Measurements from ENCODE around the gene AMIGO2. TPM values are rescaled to one million over a fixed set of nuclear protein-coding genes. Genes with fewer than 3 reads are reported as not detected.
A peak's percentile ranks its signal among the peaks of the same experiment; 100 is the strongest.

Gene AMIGO2
- total RNA-seq, 2 donors from 2014 or later, result 15.1 to 18.2 TPM

DNA sequence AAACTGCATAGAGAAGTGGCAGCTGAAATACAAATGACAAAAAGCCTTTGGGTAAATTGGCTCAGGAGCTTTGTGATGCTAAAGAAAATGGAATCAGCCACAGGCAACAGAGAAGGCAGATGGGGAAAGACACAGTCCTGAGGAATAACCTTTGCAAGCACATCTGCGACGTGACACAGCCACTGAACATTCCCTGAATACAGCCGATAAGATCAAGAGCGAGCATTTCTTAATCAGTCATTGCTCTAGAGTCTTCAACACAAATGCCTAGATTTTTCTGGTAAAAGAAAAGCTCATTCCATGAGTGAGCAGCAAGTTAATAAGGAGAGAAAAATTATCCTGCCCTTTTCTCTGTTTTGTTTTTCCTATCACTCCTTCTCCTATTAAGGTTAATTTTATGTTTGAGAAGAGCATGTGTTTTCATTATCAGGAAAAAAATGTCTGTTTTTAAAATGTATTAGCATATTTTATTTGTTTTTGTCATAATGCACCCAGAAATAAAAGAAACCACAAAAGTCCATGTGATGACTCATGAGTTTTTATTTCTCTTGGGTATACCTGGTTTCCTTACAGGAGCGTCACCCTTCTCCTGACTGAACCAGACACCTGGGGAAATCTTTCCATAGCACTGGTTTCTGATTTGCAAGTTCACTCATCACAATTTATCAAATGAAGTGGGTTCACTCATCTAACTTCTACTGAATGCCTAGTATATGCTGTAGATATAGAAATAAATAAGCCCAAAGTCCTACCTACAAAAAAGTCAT is 45.8 kb downstream of the AMIGO2 start:
- Mint-ChIP-seq H3K27ac (no peak overlapping the region), H3K4me1 (ENCODE audit: low read depth) (peaks cover 48% of the 10 kb centered on the region), H3K27me3 (ENCODE audit: low read depth) (no peaks in the 10 kb centered on the region), H3K4me3 (no peak overlapping the region), H3K36me3 (ENCODE audit: insufficient read depth in 2 of 2) (no peaks in the 10 kb centered on the region), H3K9me3 (no peaks in the 10 kb centered on the region)
- DNase-seq (no peak), ATAC-seq (replicated peaks in 1 of 2) (no peak)

DNA sequence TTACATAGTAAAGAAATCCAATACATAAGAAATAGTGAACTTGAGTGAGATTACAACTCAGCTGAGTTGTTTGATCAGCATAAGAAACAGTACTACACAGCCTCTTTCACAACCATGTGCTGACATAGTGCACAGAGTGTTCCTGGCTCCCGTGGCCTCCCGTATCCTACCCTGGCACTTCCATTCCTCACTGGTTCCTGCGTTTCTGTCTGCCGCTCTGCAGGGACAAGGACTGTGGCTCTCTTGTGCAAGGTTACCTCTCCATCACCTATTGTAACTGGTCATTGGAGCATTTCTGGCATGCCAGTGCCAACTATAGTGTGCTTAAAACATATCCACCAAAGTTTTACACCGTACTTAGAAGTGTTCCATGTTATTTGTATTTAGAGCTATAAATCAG is 46.7 kb downstream of the AMIGO2 start:
- peak; percentile 43 to 52 for ATAC-seq (replicated peaks in 1 of 2)
- no peaks in the 10 kb centered on the region for H3K9me3 Mint-ChIP-seq
- H3K4me1 Mint-ChIP-seq (ENCODE audit: low read depth), result peaks cover 43% of the 10 kb centered on the region
- no peak for DNase-seq
- peak overlapping the region; percentile 16 to 17 for H3K4me3 Mint-ChIP-seq
- H3K36me3 Mint-ChIP-seq (ENCODE audit: insufficient read depth in 2 of 2), result no peaks in the 10 kb centered on the region
- peak overlapping the region; percentile 70 for H3K27ac Mint-ChIP-seq
- H3K27me3 Mint-ChIP-seq (ENCODE audit: low read depth), result no peaks in the 10 kb centered on the region

DNA sequence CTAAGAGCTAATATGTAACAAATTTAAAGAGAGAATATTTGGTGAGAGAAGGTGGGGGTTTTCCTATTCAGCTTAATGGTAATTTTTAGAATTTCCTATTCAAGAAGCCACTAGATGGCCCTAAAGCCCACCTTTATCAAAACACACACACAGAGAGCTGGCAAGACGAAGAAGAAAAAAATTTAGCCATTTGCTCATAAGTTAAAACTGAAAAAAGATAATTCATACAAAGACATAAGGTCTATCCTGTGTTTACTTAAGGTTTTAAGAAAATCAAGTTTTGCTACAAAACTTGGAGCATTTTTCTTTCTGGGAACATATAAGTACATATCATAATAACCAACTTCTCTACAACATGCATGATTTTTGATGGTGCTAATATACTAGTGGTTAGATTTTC is 47.1 kb downstream of the AMIGO2 start:
- ATAC-seq (replicated peaks in 1 of 2) (peak; percentile 68 to 74), DNase-seq (peak in 1 of 2 donors; percentile 15)
- no peaks in the 10 kb centered on the region for H3K27me3 Mint-ChIP-seq (ENCODE audit: low read depth)
- peak overlapping the region; percentile 36 for H3K27ac Mint-ChIP-seq
- no peaks in the 10 kb centered on the region for H3K9me3 Mint-ChIP-seq
- H3K4me3 Mint-ChIP-seq, result peak overlapping the region in 1 of 2 donors; percentile 3
- no peaks in the 10 kb centered on the region for H3K36me3 Mint-ChIP-seq (ENCODE audit: insufficient read depth in 2 of 2)
- H3K4me1 Mint-ChIP-seq (ENCODE audit: low read depth), result peaks cover 43% of the 10 kb centered on the region

DNA sequence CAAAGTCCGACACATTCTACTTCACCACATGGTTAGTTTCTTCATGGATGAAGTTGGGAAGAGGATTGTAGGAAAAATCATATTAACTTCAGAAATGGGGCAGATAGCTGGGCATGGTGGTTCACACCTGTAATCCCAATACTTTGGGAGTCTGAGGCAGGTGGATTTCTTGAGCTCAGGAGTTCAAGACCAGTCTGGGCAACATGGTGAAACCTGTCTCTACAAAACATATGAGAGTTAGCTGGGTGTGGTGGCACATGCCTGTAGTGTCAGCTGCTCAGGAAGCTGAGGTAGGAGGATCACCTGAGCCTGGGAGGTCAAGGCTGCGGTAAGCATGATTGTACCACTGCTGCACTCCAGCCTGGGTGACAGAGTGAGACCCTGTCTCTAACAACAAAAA is 49.9 kb downstream of the AMIGO2 start:
- Mint-ChIP-seq H3K27ac (no peak overlapping the region), H3K27me3 (ENCODE audit: low read depth) (no peaks in the 10 kb centered on the region), H3K9me3 (no peaks in the 10 kb centered on the region), H3K4me3 (no peak overlapping the region), H3K4me1 (ENCODE audit: low read depth) (peaks cover 34% of the 10 kb centered on the region), H3K36me3 (ENCODE audit: insufficient read depth in 2 of 2) (no peaks in the 10 kb centered on the region)
- DNase-seq (no peak), ATAC-seq (replicated peaks in 1 of 2) (no peak)

DNA sequence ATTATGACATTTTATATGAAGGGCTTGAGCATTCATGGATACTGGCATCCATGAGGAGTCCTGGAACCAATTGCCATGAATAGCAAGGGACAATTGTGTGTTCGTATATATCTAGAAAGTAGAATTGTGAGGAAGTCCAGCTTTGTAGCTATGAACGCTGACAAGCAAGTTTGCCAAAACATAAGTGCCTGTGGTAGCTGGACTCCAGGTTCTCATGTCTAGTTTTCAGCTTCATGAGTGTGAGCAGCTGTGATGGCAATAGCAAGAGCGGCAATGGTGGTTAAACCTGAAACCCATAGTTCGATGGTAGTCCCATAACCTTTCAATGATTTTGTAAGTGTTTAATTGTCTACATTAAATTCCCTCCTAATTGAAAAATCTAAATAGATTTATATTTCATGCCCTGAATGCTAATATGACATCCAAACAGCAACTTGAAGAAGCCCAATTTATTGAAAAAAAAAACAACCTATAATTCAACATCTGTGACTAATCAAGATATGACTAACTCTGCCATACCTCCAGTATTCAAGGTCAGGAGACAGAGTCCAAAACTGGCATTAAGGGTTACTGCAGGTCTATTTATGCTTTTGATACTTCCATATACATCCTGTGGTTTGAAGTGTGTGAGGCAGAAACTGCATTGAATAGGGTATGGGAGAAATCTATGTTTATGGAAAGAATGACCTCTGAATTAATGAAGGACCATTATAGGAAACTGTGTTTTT is 50.6 kb downstream of the AMIGO2 start:
- Mint-ChIP-seq H3K27me3 (ENCODE audit: low read depth) (no peaks in the 10 kb centered on the region), H3K4me1 (ENCODE audit: low read depth) (peaks cover 27% of the 10 kb centered on the region), H3K36me3 (ENCODE audit: insufficient read depth in 2 of 2) (no peaks in the 10 kb centered on the region), H3K9me3 (no peaks in the 10 kb centered on the region), H3K4me3 (no peak overlapping the region), H3K27ac (no peak overlapping the region)
- no peak for DNase-seq
- ATAC-seq (replicated peaks in 1 of 2), result no peak

DNA sequence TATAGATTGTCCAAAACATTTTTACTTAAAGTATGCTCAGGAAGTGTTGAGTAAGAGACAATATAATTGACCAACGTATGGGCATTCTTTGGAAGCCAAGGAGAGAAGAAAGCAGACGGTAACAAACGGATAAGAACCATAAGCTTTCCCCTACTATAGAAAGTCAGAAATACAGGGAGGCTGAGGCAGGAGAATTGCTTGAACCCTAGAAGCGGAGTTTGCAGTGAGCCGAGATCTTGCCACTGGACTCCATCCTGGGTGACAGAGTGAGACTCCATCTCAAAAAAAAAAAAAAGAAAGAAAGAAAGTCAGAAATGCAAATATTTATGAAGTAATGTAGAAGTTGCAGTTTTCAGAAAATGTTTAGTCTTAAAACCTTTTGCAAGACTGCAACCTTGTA is 51.6 kb downstream of the AMIGO2 start:
- Mint-ChIP-seq H3K4me1 (ENCODE audit: low read depth) (peaks cover 24% of the 10 kb centered on the region), H3K27ac (no peak overlapping the region), H3K36me3 (ENCODE audit: insufficient read depth in 2 of 2) (no peaks in the 10 kb centered on the region), H3K27me3 (ENCODE audit: low read depth) (no peaks in the 10 kb centered on the region), H3K9me3 (no peaks in the 10 kb centered on the region), H3K4me3 (no peak overlapping the region)
- ATAC-seq (replicated peaks in 1 of 2) (no peak), DNase-seq (no peak)

Other genes with a start within 250 kb of the AMIGO2 start
- gene PCED1B, start 338 bp downstream of the AMIGO2 start, total RNA-seq, result 10 to 100 TPM; 73.6 to 91.8 TPM

Measured in activated T-cell treated with anti-CD3 and anti-CD28 coated beads, Interleukin-2, amount 50 U/mL, for 72 hours (primary cell).